ENCODE measurements around the gene RALGDS. TPM values are rescaled to one million over a fixed set of nuclear protein-coding genes. Genes with fewer than 3 reads are reported as not detected.

RALGDS gene
- total and polyA plus RNA-seq, 9 of the 15 experiments (the other 6 are each of a cell fraction or from before 2014, with no cell fraction given): 0.75 to 43.3 (median 27.1) TPM

- no peak for TF ChIP-seq POLR3A (IDR thresholded peaks at IDR 0.05; ENCODE audit: borderline replicate concordance, extremely low read depth, insufficient read depth, insufficient read length)
- TF ChIP-seq ARNT (IDR thresholded peaks at IDR 0.05): peak in 1 of 2 experiments; percentile 50; a peak in 1 of 4 replicates
- peak; percentile 97 for TF ChIP-seq JUND (IDR thresholded peaks at IDR 0.05; ENCODE audit: borderline replicate concordance, low read depth, low read length)
- TF ChIP-seq JUND (tag; IDR thresholded peaks at IDR 0.05; ENCODE audit: borderline replicate concordance, low read depth, low read length): peak; percentile 94; the same call in 1 of the 3 replicates
- TF ChIP-seq ILK (tag; IDR thresholded peaks at IDR 0.05; ENCODE audit: borderline replicate concordance, low read depth): no peak
- no peak for TF ChIP-seq MAFK (IDR thresholded peaks at IDR 0.05; ENCODE audit: low read length)
- peak; percentile 86 for TF ChIP-seq SMAD1 (IDR thresholded peaks at IDR 0.05; ENCODE audit: low read depth, low read length, partially characterized antibody)
- no peak for TF ChIP-seq ZNF12 (CRISPR knock-in tag; IDR thresholded peaks at IDR 0.05)
- TF ChIP-seq E2F5 (CRISPR knock-in tag; IDR thresholded peaks at IDR 0.05): no peak
- TF ChIP-seq SMAD4 (CRISPR knock-in tag; conservative IDR thresholded peaks at IDR 0.05): peak; percentile 93
- no peak for TF ChIP-seq ZNF24 (IDR thresholded peaks at IDR 0.05)
- peak; percentile 50; the same call in 1 of the 2 replicates for TF ChIP-seq BHLHE40 (IDR thresholded peaks at IDR 0.05; ENCODE audit: low read length)
- TF ChIP-seq FOXJ2 (tag; IDR thresholded peaks at IDR 0.05): peak; percentile 100
- TF ChIP-seq SIRT6 (IDR thresholded peaks at IDR 0.05; ENCODE audit: low read depth, low read length): no peak
- TF ChIP-seq KLF10 (CRISPR knock-in tag; IDR thresholded peaks at IDR 0.05): no peak
- TF ChIP-seq NFE2L1 (tag; IDR thresholded peaks at IDR 0.05; ENCODE audit: borderline replicate concordance, low read depth): no peak
- TF ChIP-seq ARID1B (IDR thresholded peaks at IDR 0.05): peak; percentile 91
- peak; percentile 83 for TF ChIP-seq LEF1 (IDR thresholded peaks at IDR 0.05)
- TF ChIP-seq REST (IDR thresholded peaks at IDR 0.05; ENCODE audit: borderline replicate concordance): peak; percentile 32; the same call in 1 of the 2 replicates
- no peak for TF ChIP-seq REST (CRISPR knock-in tag; IDR thresholded peaks at IDR 0.05; ENCODE audit: low read depth)
- TF ChIP-seq SMARCA4 (IDR thresholded peaks at IDR 0.05): peak; percentile 95
- TF ChIP-seq ZKSCAN1 (IDR thresholded peaks at IDR 0.05; ENCODE audit: low read depth, low read length): peak; percentile 36; the same call in 1 of the 2 replicates
Observed at GRCh38 chr9:133133681-133134387, 12.8 kb upstream of the RALGDS start (continued).
